Neuronal stem cell (in vitro differentiated cells): ENCODE measurements around the gene GTSF1L.

ENCODE experiments used
- DNase-seq: peaks from one replicate; pipeline ENCODE4 v3.0.0-alpha.2; 2013; ENCODE audit warnings: low spot score
- H2AFZ ChIP-seq: one replicate; pipeline ENCODE4 v1.6.1; 2013; ENCODE audit warnings: mild to moderate bottlenecking, low read length, inconsistent platforms
- H2AK5ac ChIP-seq: 2 replicates; pipeline ENCODE4 v1.6.1; 2013; ENCODE audit warnings: low read depth, mild to moderate bottlenecking, inconsistent platforms, low read length, moderate library complexity, mixed read lengths
- H2BK120ac ChIP-seq: 2 replicates; pipeline ENCODE4 v1.6.1; 2013; ENCODE audit warnings: low read depth, mild to moderate bottlenecking, inconsistent platforms, low read length, moderate library complexity, mixed read lengths
- H2BK12ac ChIP-seq: one replicate; pipeline ENCODE4 v1.6.1; 2013; ENCODE audit warnings: low read length, inconsistent platforms
- H2BK15ac ChIP-seq: 2 replicates; pipeline ENCODE4 v1.6.1; 2013; ENCODE audit warnings: mild to moderate bottlenecking, low read length, inconsistent platforms, mixed read lengths
- H2BK5ac ChIP-seq: one replicate; pipeline ENCODE4 v1.6.1; 2013; ENCODE audit warnings: inconsistent platforms, mild to moderate bottlenecking, low read length, moderate library complexity
- H3K14ac ChIP-seq: one replicate; pipeline ENCODE4 v1.6.1; 2013; ENCODE audit warnings: low read length, inconsistent platforms
- H3K18ac ChIP-seq: 2 replicates; pipeline ENCODE4 v1.6.1; 2013; ENCODE audit warnings: low read length, inconsistent platforms
- H3K23ac ChIP-seq: 2 replicates; pipeline ENCODE4 v1.6.1; 2013; ENCODE audit warnings: low read depth, mild to moderate bottlenecking, mixed read lengths, low read length, inconsistent platforms; ENCODE audit not compliant: poor library complexity
- H3K27ac ChIP-seq: replicated peaks from 3 replicates; pipeline ENCODE4 v1.5.1; 2013; ENCODE audit warnings: low read length, inconsistent platforms
- H3K27me3 ChIP-seq, 3 experiments: 2 replicates each; pipeline ENCODE4 v1.6.1; 2013; ENCODE audit warnings: low read length in 3 of 3, mild to moderate bottlenecking in 2 of 3, inconsistent platforms in 1 of 3, low read depth in 1 of 3, mixed read lengths in 1 of 3, moderate library complexity in 1 of 3; ENCODE audit not compliant: control insufficient read depth in 3 of 3, insufficient read depth in 3 of 3
- H3K36me3 ChIP-seq, 2 donors: replicated peaks in 1 of 2; 2 replicates each; pipeline ENCODE4 v1.6.1; 2013; ENCODE audit warnings: low read length in 2 of 2; ENCODE audit not compliant: control insufficient read depth in 2 of 2, insufficient read depth in 2 of 2
- H3K4ac ChIP-seq: 2 replicates; pipeline ENCODE4 v1.6.1; 2013; ENCODE audit warnings: inconsistent platforms, mild to moderate bottlenecking, low read length, moderate library complexity
- H3K4me1 ChIP-seq, 2 donors: 1 replicate in 1 of 2; 2 replicates in 1 of 2; pipeline ENCODE4 v1.6.1; 2013; ENCODE audit warnings: low read length in 2 of 2, low read depth in 1 of 2; ENCODE audit not compliant: control insufficient read depth in 2 of 2, insufficient read depth in 1 of 2
- H3K4me2 ChIP-seq: one replicate; pipeline ENCODE4 v1.6.1; 2013; ENCODE audit warnings: mild to moderate bottlenecking, low read length, inconsistent platforms; ENCODE audit not compliant: insufficient read depth, poor library complexity, severe bottlenecking
- H3K4me3 ChIP-seq, 2 donors: 2 replicates each; pipeline ENCODE4 v1.5.1; 2013; ENCODE audit warnings: low read length in 2 of 2, mild to moderate bottlenecking in 2 of 2, inconsistent platforms in 1 of 2, moderate library complexity in 1 of 2
- H3K79me1 ChIP-seq: one replicate; pipeline ENCODE4 v1.6.1; 2013; ENCODE audit warnings: low read depth, mild to moderate bottlenecking, inconsistent platforms, low read length, moderate library complexity
- H3K9ac ChIP-seq: one replicate; pipeline ENCODE4 v1.6.1; 2013; ENCODE audit warnings: mild to moderate bottlenecking, low read depth, low read length, inconsistent platforms; ENCODE audit not compliant: poor library complexity
- H3K9me3 ChIP-seq, 2 donors: replicated peaks in 1 of 2; 2 replicates each; pipeline versions ENCODE3 to v1.6.1; 2013; ENCODE audit warnings: low read length in 2 of 2, mild to moderate bottlenecking in 2 of 2, inconsistent platforms in 1 of 2, low read depth in 1 of 2, mixed read lengths in 1 of 2, moderate library complexity in 1 of 2; ENCODE audit not compliant: control insufficient read depth in 2 of 2, insufficient read depth in 1 of 2
- H4K8ac ChIP-seq: one replicate; pipeline ENCODE4 v1.6.1; 2013; ENCODE audit warnings: low read depth, mild to moderate bottlenecking, inconsistent platforms, low read length, moderate library complexity
- H4K91ac ChIP-seq: one replicate; pipeline ENCODE4 v1.6.1; 2013; ENCODE audit warnings: low read length, low read depth, mild to moderate bottlenecking, inconsistent platforms; ENCODE audit not compliant: poor library complexity
- WGBS, 2 donors: extraction: QIAGEN DNeasy Blood & Tissue Kit; methylation state at CpG; one replicate each; pipeline ENCODE4 v1.1.7; 2013; ENCODE audit warnings: missing lambda C conversion rate in 2 of 2, mixed read lengths in 1 of 2; ENCODE audit not compliant: insufficient read length in 2 of 2, insufficient replicate concordance in 1 of 2; ENCODE audit errors: extremely low coverage in 2 of 2; 5-methylcytosine and 5-hydroxymethylcytosine counted together

GTSF1L gene

GRCh38 chr20:43744966-43745730, 18.3 kb upstream of the GTSF1L start:
- Histone ChIP-seq H2BK120ac (no peak overlapping the region), H3K36me3 (no peaks in the 10 kb centered on the region), H3K4ac (no peak overlapping the region), H3K18ac (no peak overlapping the region), H2AFZ (no peak overlapping the region), H3K4me1 (peaks cover 0 to 9% of the 10 kb centered on the region in 2 donors), H2BK5ac (no peak overlapping the region), H2BK12ac (no peak overlapping the region), H3K27me3 (peaks cover 0 to 15% (median 0%) of the 10 kb centered on the region in 3 experiments), H3K79me1 (no peaks in the 10 kb centered on the region), H3K9ac (no peak overlapping the region), H4K91ac (no peak overlapping the region), H4K8ac (no peak overlapping the region), H2BK15ac (no peak overlapping the region), H3K27ac (no peak overlapping the region), H2AK5ac (no peak overlapping the region), H3K4me3 (no peak overlapping the region), H3K23ac (no peak overlapping the region), H3K4me2 (no peak overlapping the region), H3K9me3 (no peaks in the 10 kb centered on the region), H3K14ac (no peak overlapping the region)
- DNase-seq, result no peak
- no CpG with 5 or more reads among the region's 12 CpGs for WGBS, 2 donors

- peak overlapping the region; percentile 67 for H3K23ac ChIP-seq
- no peak overlapping the region for H2BK5ac ChIP-seq
- H2BK12ac ChIP-seq, result no peak overlapping the region
- H3K27me3 ChIP-seq, result peaks cover 0 to 15% (median 0%) of the 10 kb centered on the region in 3 experiments
- peak overlapping the region; percentile 20 for H2BK15ac ChIP-seq
- no peak overlapping the region for H4K8ac ChIP-seq
- H2AFZ ChIP-seq, result no peak overlapping the region
- peaks cover 0 to 6% of the 10 kb centered on the region in 2 donors for H3K4me1 ChIP-seq
- no peaks in the 10 kb centered on the region for H3K9me3 ChIP-seq
- peak overlapping the region; percentile 12 for H3K9ac ChIP-seq
- peak overlapping the region; percentile 39 for H3K18ac ChIP-seq
- no CpG with 5 or more reads among the region's 9 CpGs for WGBS, 2 donors
- H3K14ac ChIP-seq, result no peak overlapping the region
- H3K4ac ChIP-seq, result no peak overlapping the region
- no peaks in the 10 kb centered on the region for H3K79me1 ChIP-seq
- H3K4me2 ChIP-seq, result no peak overlapping the region
- H3K4me3 ChIP-seq, result no peak overlapping the region
- no peak overlapping the region for H2BK120ac ChIP-seq
- H4K91ac ChIP-seq, result no peak overlapping the region
- no peak for DNase-seq
- no peaks in the 10 kb centered on the region for H3K36me3 ChIP-seq
- no peak overlapping the region for H2AK5ac ChIP-seq
- no peak overlapping the region for H3K27ac ChIP-seq
These were observed 17.4 kb upstream of the GTSF1L start for GRCh38 chr20:43744151-43744611.

- H2AK5ac ChIP-seq, result no peak overlapping the region
- H2BK12ac ChIP-seq, result no peak overlapping the region
- H3K36me3 ChIP-seq, result no peaks in the 10 kb centered on the region
- no peak for DNase-seq
- H3K18ac ChIP-seq, result no peak overlapping the region
- H2AFZ ChIP-seq, result no peak overlapping the region
- no peak overlapping the region for H4K91ac ChIP-seq
- H3K9ac ChIP-seq, result no peak overlapping the region
- H3K23ac ChIP-seq, result no peak overlapping the region
- H4K8ac ChIP-seq, result no peak overlapping the region
- H3K4me3 ChIP-seq, result no peak overlapping the region
- no peak overlapping the region for H2BK5ac ChIP-seq
- no CpG with 5 or more reads among the region's 3 CpGs for WGBS, 2 donors
- H3K27ac ChIP-seq, result no peak overlapping the region
- H3K14ac ChIP-seq, result no peak overlapping the region
- H3K79me1 ChIP-seq, result no peaks in the 10 kb centered on the region
- H3K4me1 ChIP-seq, result peaks cover 4 to 7% of the 10 kb centered on the region in 2 donors
- H3K9me3 ChIP-seq, result no peaks in the 10 kb centered on the region
- no peak overlapping the region for H2BK120ac ChIP-seq
- no peak overlapping the region for H3K4me2 ChIP-seq
- H2BK15ac ChIP-seq, result no peak overlapping the region
- no peak overlapping the region for H3K4ac ChIP-seq
- no peaks in the 10 kb centered on the region for H3K27me3 ChIP-seq
These were observed 13.8 kb upstream of the GTSF1L start for GRCh38 chr20:43740642-43741041.

DNA sequence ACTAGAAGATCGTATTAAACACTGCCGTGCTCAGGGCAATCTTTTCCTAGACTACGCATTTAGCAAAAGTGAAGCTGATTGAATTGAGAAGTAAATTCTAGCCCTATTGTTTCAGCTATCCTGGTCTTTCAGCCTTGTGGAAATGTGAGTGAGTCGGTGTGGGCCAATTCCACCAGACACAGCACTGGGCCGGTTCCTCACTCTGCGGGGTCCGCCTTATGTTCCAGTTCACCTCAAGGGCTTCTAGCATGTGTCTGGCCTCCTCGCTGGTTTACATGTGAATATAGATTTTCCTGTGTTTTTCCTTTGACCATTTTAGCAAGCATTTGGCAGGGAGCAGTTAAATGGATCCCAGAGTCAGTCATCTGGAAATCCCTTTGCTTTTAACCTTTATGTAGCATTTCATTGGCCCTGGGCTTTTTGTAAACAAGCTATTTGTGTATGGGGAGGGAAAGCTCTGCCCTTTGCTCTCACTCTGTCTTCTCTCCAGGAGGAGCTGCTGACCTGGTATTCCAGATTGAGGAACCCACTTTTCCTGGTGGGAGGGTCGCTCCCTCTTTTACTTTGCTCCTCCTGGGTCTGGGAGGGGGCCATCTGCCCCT, 12.4 kb upstream of the GTSF1L start:
- Histone ChIP-seq H3K4me2 (no peak overlapping the region), H2BK12ac (no peak overlapping the region), H2BK15ac (no peak overlapping the region), H3K9me3 (no peaks in the 10 kb centered on the region), H3K4ac (no peak overlapping the region), H2BK120ac (no peak overlapping the region), H3K27me3 (no peaks in the 10 kb centered on the region), H2BK5ac (no peak overlapping the region), H3K4me3 (no peak overlapping the region), H4K8ac (no peak overlapping the region), H2AK5ac (no peak overlapping the region), H3K14ac (no peak overlapping the region), H3K27ac (no peak overlapping the region), H3K23ac (no peak overlapping the region), H3K79me1 (no peaks in the 10 kb centered on the region), H3K18ac (no peak overlapping the region), H4K91ac (no peak overlapping the region), H3K9ac (no peak overlapping the region), H3K4me1 (peaks cover 4% of the 10 kb centered on the region in 2 donors), H3K36me3 (no peaks in the 10 kb centered on the region), H2AFZ (no peak overlapping the region)
- no CpG with 5 or more reads among the region's 9 CpGs for WGBS, 2 donors
- no peak for DNase-seq
